Psoas muscle (tissue), 8 donors: ENCODE measurements around the gene MARCHF3. TPM values are rescaled to one million over a fixed set of nuclear protein-coding genes. Genes with fewer than 3 reads are reported as not detected.

ENCODE experiments used
- ATAC-seq, 4 donors: fragments of 200-7000 bp; cut with Tn5 transposase; one replicate each; pipeline ENCODE4 v1.9.1; 2020; ENCODE audit warnings: moderate library complexity in 3 of 4, mild to moderate bottlenecking in 2 of 4
- DNase-seq, 2 donors: peaks; one replicate each; pipeline ENCODE4 v3.0.0-alpha.2; 2020
- H3K27ac ChIP-seq: fragments of 200-600 bp; one replicate; pipeline ENCODE4 v1.8.0; 2022
- H3K27me3 ChIP-seq, 3 donors: fragments of 200-600 bp in 1 of 3; one replicate each; pipeline versions ENCODE4 v1.6.1 to v1.8.0; 2013 to 2022; ENCODE audit warnings: low read length in 2 of 3, mild to moderate bottlenecking in 2 of 3, moderate library complexity in 1 of 3; ENCODE audit not compliant: insufficient read depth in 3 of 3
- H3K36me3 ChIP-seq, 2 donors: fragments of 200-600 bp in 1 of 2; one replicate each; pipeline versions ENCODE4 v1.6.1 to v1.8.0; 2013 to 2022; ENCODE audit warnings: low read depth in 1 of 2, mild to moderate bottlenecking in 1 of 2, moderate library complexity in 1 of 2; ENCODE audit not compliant: insufficient read depth in 1 of 2
- H3K4me1 ChIP-seq: fragments of 200-600 bp; one replicate; pipeline ENCODE4 v1.8.0; 2022
- H3K4me3 ChIP-seq: fragments of 200-600 bp; one replicate; pipeline ENCODE4 v1.8.0; 2022; ENCODE audit warnings: mild to moderate bottlenecking
- H3K9me3 ChIP-seq: fragments of 200-600 bp; one replicate; pipeline ENCODE4 v1.8.0; 2022
- CTCF ChIP-seq: fragments of 200-600 bp; IDR thresholded peaks from one replicate; pipeline ENCODE4 v1.8.0; 2022; ENCODE audit warnings: antibody characterized with exemption
- WGBS, 3 donors: extraction: QIAGEN DNeasy Blood & Tissue Kit; methylation state at CpG; one replicate each; pipeline versions ENCODE4 v1.1.6 to v1.1.7; 2013; 5-methylcytosine and 5-hydroxymethylcytosine counted together
- intact Hi-C, 2 donors: fragments of 100-400 bp; cut with DNase I; formaldehyde crosslinking; loops; one replicate each; pipeline versions ENCODE4 v1.11.0 to v1.14.2; 2022
- polyA plus RNA-seq, 3 donors: library from polyadenylated mRNA; stranded (reverse); fragments of 200-250 nt; gene quantifications; one replicate each; pipeline ENCODE4 v1.2.3, GENCODE V29; 2013
- total RNA-seq, 4 donors: library from RNA; stranded (reverse); fragmentation: NEBNext Ultra II Directional in 2 of 4; extraction: Animal tissue kit (Norgen Biotek cat#: 25700) in 2 of 4; gene quantifications; one replicate each; pipeline versions ENCODE4 v1.2.1 to v1.2.4, GENCODE V29; 2021 to 2023
- donor health status: healthy with polysubstance abuse.
- donor health status: DM: no; HTN: no; CAD: no; lungs with moderate emphysema.
- donor health status: Bipolar disorder and iron deficiency.
- donor health status: healthy.
- donor health status: DM: yes; HTN: yes; CAD: no.
- donor health status: DM: no; HTN: no; CAD: no.
- donor health status: DM: no; HTN: no; CAD: no.
- donor health status: DM: yes; HTN: yes; CAD: no.

Gene MARCHF3
- total and polyA plus RNA-seq, 7 donors = 6.0 to 22.0 (median 12.0) TPM

GRCh38 chr5:126969548-126969947 is 60.8 kb downstream of the MARCHF3 start:
- Histone ChIP-seq H3K27ac (no peak overlapping the region), H3K27me3 (no peaks in the 10 kb centered on the region), H3K4me1 (peaks cover 15% of the 10 kb centered on the region), H3K9me3 (no peaks in the 10 kb centered on the region), H3K36me3 (no peaks in the 10 kb centered on the region), H3K4me3 (no peak overlapping the region)
- WGBS, 3 donors = 93 to 99% (median 95%) methylated on average over 2 of the region's 2 CpGs
- TF ChIP-seq CTCF = no peak
- DNase-seq (no peak), ATAC-seq (no peak)
- intact Hi-C loops = no loop called here

DNA sequence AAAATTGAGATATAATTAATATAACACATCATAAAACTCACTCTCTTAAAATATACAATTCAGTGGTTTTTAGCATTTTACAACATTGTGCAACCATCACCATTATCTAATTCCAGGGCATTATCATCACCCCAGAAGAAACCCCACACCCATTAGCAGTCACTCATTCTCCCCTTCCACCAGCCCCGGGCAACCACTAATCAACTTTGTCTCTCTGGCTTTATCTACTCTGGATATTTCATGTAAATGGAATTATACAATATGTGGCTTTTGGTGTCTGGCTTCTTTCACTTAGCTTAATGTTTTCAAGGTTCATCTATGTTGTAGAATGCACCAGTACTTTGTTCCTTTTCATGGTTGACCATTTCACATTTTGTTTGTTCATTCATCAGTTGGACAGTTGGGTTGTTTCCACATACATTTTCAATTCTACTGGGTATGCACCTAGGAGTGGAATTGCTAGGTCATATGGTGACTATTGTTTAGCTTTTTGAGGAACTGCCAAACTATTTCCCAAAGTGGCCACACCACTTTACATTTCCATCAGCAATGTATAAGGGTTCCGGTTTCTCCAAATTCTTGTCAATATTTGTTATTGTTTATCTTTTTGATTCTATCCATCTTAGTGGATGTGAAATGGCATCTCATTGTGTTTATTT is 62.4 kb downstream of the MARCHF3 start:
- intact Hi-C loops = no loop called here
- DNase-seq (no peak), ATAC-seq (no peak)
- Histone ChIP-seq H3K4me3 (no peak overlapping the region), H3K27me3 (no peaks in the 10 kb centered on the region), H3K9me3 (no peaks in the 10 kb centered on the region), H3K27ac (no peak overlapping the region), H3K36me3 (no peaks in the 10 kb centered on the region), H3K4me1 (peaks cover 15% of the 10 kb centered on the region)
- 95 to 96% (median 96%) methylated on average over 2 of the region's 2 CpGs for WGBS, 3 donors
- no peak for TF ChIP-seq CTCF

DNA sequence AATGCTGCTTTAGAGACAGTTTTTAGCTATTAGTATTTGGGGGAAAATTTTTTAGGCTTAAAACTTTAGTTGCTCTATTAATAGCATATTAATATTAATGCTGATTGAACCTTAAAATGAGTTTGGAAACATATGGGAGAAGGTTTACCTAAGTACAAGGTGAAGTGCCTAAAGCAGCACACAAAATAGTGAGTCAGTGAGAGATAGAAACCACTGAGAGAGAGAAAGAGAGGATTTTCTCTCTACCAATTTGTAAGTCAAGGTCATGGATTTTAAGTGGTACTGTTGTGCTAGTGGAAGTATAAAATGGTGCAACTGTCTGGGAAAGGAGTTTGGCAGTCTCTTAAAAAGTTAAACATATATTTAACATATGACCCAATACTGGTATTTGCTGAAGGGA is 64.9 kb downstream of the MARCHF3 start:
- Histone ChIP-seq H3K4me1 (peaks cover 5% of the 10 kb centered on the region), H3K27ac (no peak overlapping the region)

DNA sequence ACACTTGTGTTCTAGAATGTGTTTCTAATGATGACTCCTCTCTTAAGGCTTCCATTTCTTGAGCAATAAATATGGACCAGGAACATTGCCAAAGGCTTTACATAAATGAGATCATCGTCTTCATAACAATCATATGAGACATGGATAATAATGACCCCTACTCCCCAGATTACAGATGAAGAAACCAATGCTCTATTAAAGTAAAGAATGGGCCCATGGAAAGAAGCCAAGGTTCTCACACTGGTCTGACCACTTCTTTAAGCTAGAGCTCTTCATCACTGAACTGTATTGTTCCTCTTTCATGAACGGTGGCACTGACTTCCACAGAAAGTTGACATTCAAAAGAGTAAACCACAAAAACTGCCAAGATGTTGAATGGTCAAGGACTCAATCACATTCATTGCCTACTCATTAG is 65.3 kb downstream of the MARCHF3 start:
- DNase-seq = no peak
- H3K4me3 ChIP-seq = no peak overlapping the region
- 43 to 56% (median 55%) methylated on average over 2 of the region's 2 CpGs for WGBS, 3 donors
- H3K27ac ChIP-seq = no peak overlapping the region
- no peaks in the 10 kb centered on the region for H3K36me3 ChIP-seq
- H3K27me3 ChIP-seq = no peaks in the 10 kb centered on the region
- H3K9me3 ChIP-seq = no peaks in the 10 kb centered on the region
- no peak for TF ChIP-seq CTCF
- intact Hi-C loops = no loop called here
- H3K4me1 ChIP-seq = peaks cover 5% of the 10 kb centered on the region
- peak; percentile 34 to 76 (median 58) for ATAC-seq

More for the DNA sequence above, 64.9 kb downstream of the MARCHF3 start:
- no peak for ATAC-seq
- no peak overlapping the region for H3K4me3 ChIP-seq
- intact Hi-C loops = no loop called here
- no peak for DNase-seq
- H3K9me3 ChIP-seq = no peaks in the 10 kb centered on the region
- no peaks in the 10 kb centered on the region for H3K36me3 ChIP-seq
- no peaks in the 10 kb centered on the region for H3K27me3 ChIP-seq
- TF ChIP-seq CTCF = no peak

- intact Hi-C loops = no loop called here
- Histone ChIP-seq H3K36me3 (no peaks in the 10 kb centered on the region), H3K4me3 (no peak overlapping the region), H3K9me3 (no peaks in the 10 kb centered on the region), H3K27me3 (no peaks in the 10 kb centered on the region), H3K4me1 (peaks cover 5% of the 10 kb centered on the region), H3K27ac (no peak overlapping the region)
- TF ChIP-seq CTCF = no peak
- no peak for DNase-seq
- 91 to 94% (median 94%) methylated on average over 2 of the region's 2 CpGs for WGBS, 3 donors
- ATAC-seq = no peak
Measured at GRCh38 chr5:126963822-126964375, 66.5 kb downstream of the MARCHF3 start.
